ENCODE results near the gene CST1.
"Not testable (repeated sequence)": the region's sequence is repeated elsewhere in the genome, so short reads cannot be mapped to it uniquely, and the experiment has no call there.

DNA sequence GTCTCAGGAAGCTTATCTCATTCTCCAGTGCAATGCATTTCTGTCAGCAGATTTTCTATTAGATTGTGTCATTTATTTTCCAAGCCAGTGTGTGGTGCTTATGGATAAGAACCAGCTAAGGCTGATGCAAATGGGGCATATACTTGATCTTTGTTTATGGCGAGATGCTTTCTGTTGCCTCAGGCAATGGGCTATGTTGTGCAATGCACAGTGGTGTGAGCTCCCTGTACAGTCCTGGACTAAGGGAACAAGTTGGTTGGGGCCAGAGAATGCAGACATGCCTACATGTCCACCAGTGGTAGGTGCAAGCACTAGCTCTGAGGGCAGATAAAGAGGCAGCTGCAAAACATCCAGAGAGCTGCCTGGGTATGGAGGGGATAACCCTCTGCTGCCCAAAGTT lies 16.3 kb downstream of the CST1 start:
- TF ChIP-seq, protein P1, sequence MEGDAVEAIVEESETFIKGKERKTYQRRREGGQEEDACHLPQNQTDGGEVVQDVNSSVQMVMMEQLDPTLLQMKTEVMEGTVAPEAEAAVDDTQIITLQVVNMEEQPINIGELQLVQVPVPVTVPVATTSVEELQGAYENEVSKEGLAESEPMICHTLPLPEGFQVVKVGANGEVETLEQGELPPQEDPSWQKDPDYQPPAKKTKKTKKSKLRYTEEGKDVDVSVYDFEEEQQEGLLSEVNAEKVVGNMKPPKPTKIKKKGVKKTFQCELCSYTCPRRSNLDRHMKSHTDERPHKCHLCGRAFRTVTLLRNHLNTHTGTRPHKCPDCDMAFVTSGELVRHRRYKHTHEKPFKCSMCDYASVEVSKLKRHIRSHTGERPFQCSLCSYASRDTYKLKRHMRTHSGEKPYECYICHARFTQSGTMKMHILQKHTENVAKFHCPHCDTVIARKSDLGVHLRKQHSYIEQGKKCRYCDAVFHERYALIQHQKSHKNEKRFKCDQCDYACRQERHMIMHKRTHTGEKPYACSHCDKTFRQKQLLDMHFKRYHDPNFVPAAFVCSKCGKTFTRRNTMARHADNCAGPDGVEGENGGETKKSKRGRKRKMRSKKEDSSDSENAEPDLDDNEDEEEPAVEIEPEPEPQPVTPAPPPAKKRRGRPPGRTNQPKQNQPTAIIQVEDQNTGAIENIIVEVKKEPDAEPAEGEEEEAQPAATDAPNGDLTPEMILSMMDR (IDR thresholded peaks at IDR 0.05; ENCODE audit: insufficient read depth, low read length) = not testable (repeated sequence)
- TF ChIP-seq SPI1 (IDR thresholded peaks at IDR 0.05; ENCODE audit: borderline replicate concordance, low read depth); POLR2AphosphoS5 (IDR thresholded peaks at IDR 0.05; ENCODE audit: low read depth); GABPA (IDR thresholded peaks at IDR 0.05; ENCODE audit: low read depth): not testable (repeated sequence)
- TF ChIP-seq, protein P2, sequence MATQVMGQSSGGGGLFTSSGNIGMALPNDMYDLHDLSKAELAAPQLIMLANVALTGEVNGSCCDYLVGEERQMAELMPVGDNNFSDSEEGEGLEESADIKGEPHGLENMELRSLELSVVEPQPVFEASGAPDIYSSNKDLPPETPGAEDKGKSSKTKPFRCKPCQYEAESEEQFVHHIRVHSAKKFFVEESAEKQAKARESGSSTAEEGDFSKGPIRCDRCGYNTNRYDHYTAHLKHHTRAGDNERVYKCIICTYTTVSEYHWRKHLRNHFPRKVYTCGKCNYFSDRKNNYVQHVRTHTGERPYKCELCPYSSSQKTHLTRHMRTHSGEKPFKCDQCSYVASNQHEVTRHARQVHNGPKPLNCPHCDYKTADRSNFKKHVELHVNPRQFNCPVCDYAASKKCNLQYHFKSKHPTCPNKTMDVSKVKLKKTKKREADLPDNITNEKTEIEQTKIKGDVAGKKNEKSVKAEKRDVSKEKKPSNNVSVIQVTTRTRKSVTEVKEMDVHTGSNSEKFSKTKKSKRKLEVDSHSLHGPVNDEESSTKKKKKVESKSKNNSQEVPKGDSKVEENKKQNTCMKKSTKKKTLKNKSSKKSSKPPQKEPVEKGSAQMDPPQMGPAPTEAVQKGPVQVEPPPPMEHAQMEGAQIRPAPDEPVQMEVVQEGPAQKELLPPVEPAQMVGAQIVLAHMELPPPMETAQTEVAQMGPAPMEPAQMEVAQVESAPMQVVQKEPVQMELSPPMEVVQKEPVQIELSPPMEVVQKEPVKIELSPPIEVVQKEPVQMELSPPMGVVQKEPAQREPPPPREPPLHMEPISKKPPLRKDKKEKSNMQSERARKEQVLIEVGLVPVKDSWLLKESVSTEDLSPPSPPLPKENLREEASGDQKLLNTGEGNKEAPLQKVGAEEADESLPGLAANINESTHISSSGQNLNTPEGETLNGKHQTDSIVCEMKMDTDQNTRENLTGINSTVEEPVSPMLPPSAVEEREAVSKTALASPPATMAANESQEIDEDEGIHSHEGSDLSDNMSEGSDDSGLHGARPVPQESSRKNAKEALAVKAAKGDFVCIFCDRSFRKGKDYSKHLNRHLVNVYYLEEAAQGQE (IDR thresholded peaks at IDR 0.05; ENCODE audit: insufficient replicate concordance, low read depth) = not testable (repeated sequence)

Measured in HL-60 (cell line).